MM.1S (cell line): ENCODE data around the gene HAPLN2.
"Not testable (repeated sequence)": the region's sequence is repeated elsewhere in the genome, so short reads cannot be mapped to it uniquely, and the experiment has no call there.

ENCODE experiments used
- DNase-seq: peaks from one replicate; pipeline ENCODE4 v3.0.0-alpha.2; 2015
- H2AFZ ChIP-seq: fragments of 300-600 bp; sonication (generic); 2 replicates; pipeline ENCODE4 v1.6.0; 2016; ENCODE audit warnings: antibody characterized with exemption, low read length
- H3F3A ChIP-seq: fragments of 300-600 bp; sonication (generic); 2 replicates; pipeline ENCODE4 v1.6.1; 2016; ENCODE audit warnings: mild to moderate bottlenecking, antibody characterized with exemption, low read length, moderate library complexity, mixed read lengths; ENCODE audit not compliant: insufficient read depth
- H3K27ac ChIP-seq: fragments of 300-600 bp; sonication (generic); 2 replicates; pipeline ENCODE4 v1.5.1; 2016; ENCODE audit warnings: mild to moderate bottlenecking, low read length
- H3K27me3 ChIP-seq: fragments of 300-600 bp; sonication (generic); replicated peaks from 2 replicates; pipeline ENCODE4 v1.6.0; 2016; ENCODE audit warnings: low read length; ENCODE audit not compliant: insufficient read depth
- H3K36me3 ChIP-seq: fragments of 300-600 bp; sonication (generic); replicated peaks from 2 replicates; pipeline ENCODE4 v1.6.1; 2016; ENCODE audit warnings: mild to moderate bottlenecking, low read length, mixed read lengths; ENCODE audit not compliant: insufficient read depth
- H3K4me1 ChIP-seq: fragments of 300-600 bp; sonication (generic); 2 replicates; pipeline ENCODE4 v1.6.1; 2016; ENCODE audit warnings: low read length, mixed read lengths
- H3K4me2 ChIP-seq: fragments of 300-600 bp; sonication (generic); 2 replicates; pipeline ENCODE4 v1.6.0; 2016; ENCODE audit warnings: low read depth, low read length
- H3K4me3 ChIP-seq: fragments of 300-600 bp; sonication (generic); 2 replicates; pipeline ENCODE4 v1.5.1; 2016; ENCODE audit warnings: low read length, mixed read lengths
- H3K79me2 ChIP-seq: fragments of 300-600 bp; sonication (generic); 2 replicates; pipeline ENCODE4 v1.6.1; 2016; ENCODE audit warnings: mixed run types, low read length, mixed read lengths
- H3K9ac ChIP-seq: fragments of 300-600 bp; sonication (generic); 2 replicates; pipeline ENCODE4 v1.6.1; 2016; ENCODE audit warnings: low read length, mixed read lengths
- H3K9me2 ChIP-seq: fragments of 300-600 bp; sonication (generic); replicated peaks from 2 replicates; pipeline ENCODE4 v1.6.1; 2016; ENCODE audit warnings: mild to moderate bottlenecking, low read length, mixed read lengths; ENCODE audit not compliant: insufficient read depth
- H3K9me3 ChIP-seq: fragments of 300-600 bp; sonication (generic); replicated peaks from 2 replicates; pipeline ENCODE4 v1.6.1; 2016; ENCODE audit warnings: mild to moderate bottlenecking, low read length, mixed read lengths; ENCODE audit not compliant: insufficient read depth
- H4K20me1 ChIP-seq: fragments of 300-600 bp; sonication (generic); 2 replicates; pipeline ENCODE4 v1.6.1; 2016; ENCODE audit warnings: mild to moderate bottlenecking, low read length, moderate library complexity, mixed read lengths; ENCODE audit not compliant: insufficient read depth
- CTCF ChIP-seq: fragments of 300-600 bp; sonication (generic); IDR thresholded peaks from 2 replicates; pipeline ENCODE4 v1.5.1; 2016; ENCODE audit warnings: antibody characterized with exemption, low read length, mixed read lengths
- EZH2 ChIP-seq: fragments of 300-600 bp; sonication (generic); optimal IDR thresholded peaks from 2 replicates; pipeline ENCODE3; 2017; ENCODE audit warnings: low read depth, mild to moderate bottlenecking, antibody characterized with exemption, low read length, mixed read lengths
- EZH2phosphoT487 ChIP-seq: fragments of 300-600 bp; sonication (generic); IDR thresholded peaks from 2 replicates; pipeline ENCODE4 v1.6.1; 2018; ENCODE audit warnings: antibody characterized with exemption, low read length

HAPLN2 gene

GRCh38 chr1:156602557-156602993 lies 16.6 kb upstream of the HAPLN2 start:
- no peaks in the 10 kb centered on the region for H3K9me2 ChIP-seq
- H3K4me1 ChIP-seq = peaks cover 12% of the 10 kb centered on the region
- H2AFZ ChIP-seq = no peak overlapping the region
- peaks cover 41% of the 10 kb centered on the region for H3K79me2 ChIP-seq
- no peaks in the 10 kb centered on the region for H3K9me3 ChIP-seq
- DNase-seq = peak; percentile 46
- TF ChIP-seq EZH2 (no peak), CTCF (peak; percentile 61)
- 0 out of 2 replicates have a peak, but pooled peaks cover 7% of the 10 kb centered on the region for H3K27me3 ChIP-seq
- H3K4me3 ChIP-seq = no peak overlapping the region
- H3K27ac ChIP-seq = no peak overlapping the region
- H3F3A ChIP-seq = peaks cover 10% of the 10 kb centered on the region
- H3K36me3 ChIP-seq = peaks cover 7% of the 10 kb centered on the region; the same call in 1 of the 2 replicates
- no peaks in the 10 kb centered on the region for H4K20me1 ChIP-seq
- no peak overlapping the region for H3K9ac ChIP-seq
- H3K4me2 ChIP-seq = peak overlapping the region; percentile 27; the same call in 1 of the 2 replicates

GRCh38 chr1:156607344-156607743 lies 11.9 kb upstream of the HAPLN2 start:
- not testable (repeated sequence) for H3F3A ChIP-seq, H3K9me3 ChIP-seq, H3K9me2 ChIP-seq, H3K4me1 ChIP-seq, H3K4me3 ChIP-seq, DNase-seq, H3K36me3 ChIP-seq, H3K9ac ChIP-seq, H3K79me2 ChIP-seq, H3K27ac ChIP-seq, H4K20me1 ChIP-seq, H3K4me2 ChIP-seq, H2AFZ ChIP-seq
- peaks cover 26% of the 10 kb centered on the region for H3K27me3 ChIP-seq

- H3K9me2 ChIP-seq = no peaks in the 10 kb centered on the region
- no peak for TF ChIP-seq EZH2
- TF ChIP-seq EZH2phosphoT487 = no peak
- peak; percentile 97 for TF ChIP-seq CTCF
- 0 out of 2 replicates have a peak, but pooled peaks cover 4% of the 10 kb centered on the region for H3F3A ChIP-seq
- H3K4me1 ChIP-seq = 0 out of 2 replicates have a peak, but pooled peaks cover 5% of the 10 kb centered on the region
- H3K79me2 ChIP-seq = no peaks in the 10 kb centered on the region
- H3K4me2 ChIP-seq = peak overlapping the region; percentile 7; the same call in 1 of the 2 replicates
- no peaks in the 10 kb centered on the region for H4K20me1 ChIP-seq
- H3K9ac ChIP-seq = no peak overlapping the region
- H2AFZ ChIP-seq = no peak overlapping the region
- H3K4me3 ChIP-seq = no peak overlapping the region
- H3K9me3 ChIP-seq = no peaks in the 10 kb centered on the region
- peaks cover 32% of the 10 kb centered on the region for H3K27me3 ChIP-seq
- H3K36me3 ChIP-seq = no peaks in the 10 kb centered on the region
- DNase-seq = peak; percentile 92
- H3K27ac ChIP-seq = no peak overlapping the region
Measured at GRCh38 chr1:156608036-156608674, 11.1 kb upstream of the HAPLN2 start.

- no peaks in the 10 kb centered on the region for H4K20me1 ChIP-seq
- H3K4me1 ChIP-seq = 0 out of 2 replicates have a peak, but pooled peaks cover 5% of the 10 kb centered on the region
- H3K4me3 ChIP-seq = no peak overlapping the region
- H2AFZ ChIP-seq = no peak overlapping the region
- no peaks in the 10 kb centered on the region for H3K79me2 ChIP-seq
- no peaks in the 10 kb centered on the region for H3K9me3 ChIP-seq
- DNase-seq = peak; percentile 85
- H3K9ac ChIP-seq = no peak overlapping the region
- H3K27me3 ChIP-seq = peaks cover 40% of the 10 kb centered on the region
- TF ChIP-seq EZH2 = no peak
- TF ChIP-seq CTCF = peak; percentile 88
- H3K4me2 ChIP-seq = no peak overlapping the region
- H3K27ac ChIP-seq = no peak overlapping the region
- no peaks in the 10 kb centered on the region for H3K36me3 ChIP-seq
- no peaks in the 10 kb centered on the region for H3K9me2 ChIP-seq
- 0 out of 2 replicates have a peak, but pooled peaks cover 4% of the 10 kb centered on the region for H3F3A ChIP-seq
Measured at GRCh38 chr1:156608981-156609380, 10.2 kb upstream of the HAPLN2 start.

GRCh38 chr1:156610072-156610471 lies 9.1 kb upstream of the HAPLN2 start:
- H4K20me1 ChIP-seq, H3K79me2 ChIP-seq, H3K9me3 ChIP-seq, H3K27ac ChIP-seq, H3K4me3 ChIP-seq, H3K4me1 ChIP-seq, H3F3A ChIP-seq, H3K4me2 ChIP-seq, H3K9me2 ChIP-seq, H3K9ac ChIP-seq, H2AFZ ChIP-seq, H3K36me3 ChIP-seq, DNase-seq: not testable (repeated sequence)
- peaks cover 48% of the 10 kb centered on the region for H3K27me3 ChIP-seq
